ENCODE data around the gene MSRB1. TPM values are rescaled to one million over a fixed set of nuclear protein-coding genes. Genes with fewer than 3 reads are reported as not detected.
A peak's percentile ranks its signal among the peaks of the same experiment; 100 is the strongest.

The MSRB1 gene
- total and polyA plus RNA-seq, 2 donors (not counting 3 experiments of a cell fraction or from before 2014, with no cell fraction given): 25.0 to 42.1 TPM

DNA sequence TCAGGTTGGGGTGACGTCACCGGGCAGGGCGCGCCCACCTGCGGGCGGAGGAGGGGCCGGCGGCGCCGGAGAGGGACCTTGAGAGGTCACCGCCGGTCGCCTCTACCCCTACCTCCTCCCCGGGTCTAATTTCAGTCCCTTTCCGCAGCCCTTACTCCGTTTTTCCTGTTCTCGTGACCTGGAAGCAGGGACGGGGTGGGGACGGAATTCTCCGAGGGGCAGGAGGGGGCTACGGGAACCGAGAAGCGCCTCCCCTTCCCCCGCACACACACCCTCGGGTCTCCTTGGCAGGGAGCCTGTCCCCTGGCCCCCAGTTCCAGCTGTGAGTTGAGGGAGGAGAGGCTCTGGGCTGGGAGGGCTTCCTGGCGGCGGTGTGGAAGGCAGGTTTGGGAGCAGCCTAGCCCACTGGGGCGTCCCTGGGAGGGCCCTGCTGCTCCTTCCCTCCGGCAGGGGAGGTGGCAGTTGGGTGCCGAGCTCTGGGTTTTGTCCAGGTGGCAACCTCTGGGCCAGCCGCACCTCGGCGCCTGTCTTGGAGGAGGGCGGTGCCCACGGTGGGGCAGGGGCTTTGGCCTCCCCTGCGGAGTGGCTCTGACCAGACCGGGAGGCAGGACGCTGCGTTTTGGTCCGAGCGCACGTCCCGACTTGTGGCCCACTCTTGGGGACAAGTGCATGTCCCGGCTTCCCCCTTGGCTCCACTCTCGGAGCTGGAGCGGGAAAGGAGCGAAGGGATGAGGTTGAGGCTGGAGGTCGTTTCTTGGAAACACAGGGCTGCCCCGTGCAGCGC is 47.5 kb upstream of the MSRB1 start:
- Histone ChIP-seq H3K4me3 (replicated peaks in 1 of 3; ENCODE audit: insufficient read depth in 1 of 3, low read depth in 1 of 3, low read length in 3 of 3) (no peak overlapping the region), H3K4me1 (ENCODE audit: control insufficient read depth, extremely low read depth, insufficient read depth, low read length) (peaks cover 7% of the 10 kb centered on the region), H3K9me3 (replicated peaks; ENCODE audit: control insufficient read depth, insufficient read depth, low read length) (no peaks in the 10 kb centered on the region), H3K9me1 (replicated peaks; ENCODE audit: control insufficient read depth, extremely low read depth, insufficient read depth, low read length) (no peaks in the 10 kb centered on the region), H3K36me3 (ENCODE audit: control insufficient read depth in 2 of 2, extremely low read depth in 1 of 2, insufficient read depth in 2 of 2, low read length in 2 of 2) (peaks cover 0 to 7% of the 10 kb centered on the region in 2 experiments), H4K20me1 (replicated peaks; ENCODE audit: control insufficient read depth, extremely low read depth, insufficient read depth, low read length) (no peaks in the 10 kb centered on the region), H3K27me3 (ENCODE audit: control insufficient read depth in 2 of 2, insufficient read depth in 2 of 2, low read length in 2 of 2) (peaks cover 23 to 24% of the 10 kb centered on the region in 2 experiments), H3K9ac (replicated peaks; ENCODE audit: extremely low read depth, insufficient read depth, low read length) (no peak overlapping the region), H3K79me2 (ENCODE audit: control insufficient read depth, insufficient read depth, low read length) (no peaks in the 10 kb centered on the region), H2AFZ (ENCODE audit: low read depth, low read length) (no peak overlapping the region), H3K4me2 (ENCODE audit: insufficient read depth, low read length) (no peak overlapping the region), H3K27ac (ENCODE audit: insufficient read depth, low read depth, low read length) (no peak overlapping the region)
- BruUV-seq (replicated peaks): no TSS peak
- TF ChIP-seq POLR2AphosphoS5 (IDR thresholded peaks at IDR 0.05; ENCODE audit: insufficient read depth, low read depth, low read length): no peak
- TF ChIP-seq EZH2 (IDR thresholded peaks at IDR 0.05; ENCODE audit: borderline replicate concordance, low read depth, low read length, severe bottlenecking): peak; percentile 87
- FAIRE-seq (no peak), DNase-seq (ENCODE audit: low read depth, low spot score) (no peak)
- POLR2A ChIA-PET: no interaction called here
- intact Hi-C loops (cut with micrococcal nuclease) (no loop called here), dilution Hi-C loops (cut with MboI; ENCODE audit: extremely low pct_ligation_motif_present, low sequenced_read_pairs) (no loop called here)
- CTCF ChIA-PET: interaction anchor here (2.5 to 3.9 kb wide), 2 partner anchors 12 to 150 kb away, joined by 9 to 23 read pairs; no protein-coding TSS in a partner anchor

DNA sequence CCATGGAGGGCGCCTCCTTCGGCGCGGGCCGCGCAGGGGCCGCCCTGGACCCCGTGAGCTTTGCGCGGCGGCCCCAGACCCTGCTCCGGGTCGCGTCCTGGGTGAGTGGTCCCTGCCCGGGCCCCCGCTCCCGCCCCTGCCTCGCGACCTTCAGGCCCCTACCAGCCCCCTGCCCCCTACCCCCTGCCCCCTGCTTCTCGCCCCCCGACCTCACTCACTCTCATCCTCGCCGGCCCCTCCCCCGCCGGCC is 47.0 kb upstream of the MSRB1 start:
- dilution Hi-C loops (cut with MboI; ENCODE audit: extremely low pct_ligation_motif_present, low sequenced_read_pairs): no loop called here
- no peak for FAIRE-seq
- POLR2A ChIA-PET: no interaction called here

More for the DNA sequence above, 47.0 kb upstream of the MSRB1 start:
- H2AFZ ChIP-seq (ENCODE audit: low read depth, low read length): no peak overlapping the region
- no peaks in the 10 kb centered on the region for H4K20me1 ChIP-seq (replicated peaks; ENCODE audit: control insufficient read depth, extremely low read depth, insufficient read depth, low read length)
- TF ChIP-seq, protein P1, sequence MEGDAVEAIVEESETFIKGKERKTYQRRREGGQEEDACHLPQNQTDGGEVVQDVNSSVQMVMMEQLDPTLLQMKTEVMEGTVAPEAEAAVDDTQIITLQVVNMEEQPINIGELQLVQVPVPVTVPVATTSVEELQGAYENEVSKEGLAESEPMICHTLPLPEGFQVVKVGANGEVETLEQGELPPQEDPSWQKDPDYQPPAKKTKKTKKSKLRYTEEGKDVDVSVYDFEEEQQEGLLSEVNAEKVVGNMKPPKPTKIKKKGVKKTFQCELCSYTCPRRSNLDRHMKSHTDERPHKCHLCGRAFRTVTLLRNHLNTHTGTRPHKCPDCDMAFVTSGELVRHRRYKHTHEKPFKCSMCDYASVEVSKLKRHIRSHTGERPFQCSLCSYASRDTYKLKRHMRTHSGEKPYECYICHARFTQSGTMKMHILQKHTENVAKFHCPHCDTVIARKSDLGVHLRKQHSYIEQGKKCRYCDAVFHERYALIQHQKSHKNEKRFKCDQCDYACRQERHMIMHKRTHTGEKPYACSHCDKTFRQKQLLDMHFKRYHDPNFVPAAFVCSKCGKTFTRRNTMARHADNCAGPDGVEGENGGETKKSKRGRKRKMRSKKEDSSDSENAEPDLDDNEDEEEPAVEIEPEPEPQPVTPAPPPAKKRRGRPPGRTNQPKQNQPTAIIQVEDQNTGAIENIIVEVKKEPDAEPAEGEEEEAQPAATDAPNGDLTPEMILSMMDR (IDR thresholded peaks at IDR 0.05; ENCODE audit: extremely low read depth in 1 of 2, insufficient read depth in 1 of 2, low read depth in 1 of 2, low read length in 2 of 2): no peak
- TF ChIP-seq EZH2 (IDR thresholded peaks at IDR 0.05; ENCODE audit: borderline replicate concordance, low read depth, low read length, severe bottlenecking) (no peak), MYC (IDR thresholded peaks at IDR 0.05; ENCODE audit: low read depth, low read length) (no peak), FOS (IDR thresholded peaks at IDR 0.05; ENCODE audit: borderline replicate concordance, insufficient read depth, low read length) (no peak), GATA2 (IDR thresholded peaks at IDR 0.05; ENCODE audit: insufficient read depth, insufficient read length, low read depth, low read length) (no peak), POLR2A (IDR thresholded peaks at IDR 0.05; ENCODE audit: low read depth, low read length) (no peak), JUN (IDR thresholded peaks at IDR 0.05; ENCODE audit: borderline replicate concordance, insufficient read depth, insufficient read length, low read depth) (no peak), POLR2AphosphoS5 (IDR thresholded peaks at IDR 0.05; ENCODE audit: insufficient read depth, low read depth, low read length) (no peak)
- TF ChIP-seq, protein P2, sequence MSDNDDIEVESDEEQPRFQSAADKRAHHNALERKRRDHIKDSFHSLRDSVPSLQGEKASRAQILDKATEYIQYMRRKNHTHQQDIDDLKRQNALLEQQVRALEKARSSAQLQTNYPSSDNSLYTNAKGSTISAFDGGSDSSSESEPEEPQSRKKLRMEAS (IDR thresholded peaks at IDR 0.05; ENCODE audit: insufficient read depth, insufficient read length): no peak
- H3K36me3 ChIP-seq (ENCODE audit: control insufficient read depth in 2 of 2, extremely low read depth in 1 of 2, insufficient read depth in 2 of 2, low read length in 2 of 2): peaks cover 0 to 7% of the 10 kb centered on the region in 2 experiments
- DNase-seq (ENCODE audit: low read depth, low spot score): no peak
- BruUV-seq (replicated peaks): no TSS peak
- H3K79me2 ChIP-seq (ENCODE audit: control insufficient read depth, insufficient read depth, low read length): peaks cover 3% of the 10 kb centered on the region
- H3K27ac ChIP-seq (ENCODE audit: insufficient read depth, low read depth, low read length): no peak overlapping the region
- CTCF ChIA-PET: no interaction called here
- H3K27me3 ChIP-seq (ENCODE audit: control insufficient read depth in 2 of 2, insufficient read depth in 2 of 2, low read length in 2 of 2): peaks cover 23 to 24% of the 10 kb centered on the region in 2 experiments
- no peak overlapping the region for H3K9ac ChIP-seq (replicated peaks; ENCODE audit: extremely low read depth, insufficient read depth, low read length)
- H3K9me3 ChIP-seq (replicated peaks; ENCODE audit: control insufficient read depth, insufficient read depth, low read length): no peaks in the 10 kb centered on the region
- H3K4me1 ChIP-seq (ENCODE audit: control insufficient read depth, extremely low read depth, insufficient read depth, low read length): peaks cover 11% of the 10 kb centered on the region
- no peak overlapping the region for H3K4me2 ChIP-seq (ENCODE audit: insufficient read depth, low read length)
- no peaks in the 10 kb centered on the region for H3K9me1 ChIP-seq (replicated peaks; ENCODE audit: control insufficient read depth, extremely low read depth, insufficient read depth, low read length)
- H3K4me3 ChIP-seq (replicated peaks in 1 of 3; ENCODE audit: insufficient read depth in 1 of 3, low read depth in 1 of 3, low read length in 3 of 3): no peak overlapping the region
- intact Hi-C loops (cut with micrococcal nuclease): no loop called here

Measured in endothelial cell of umbilical vein (primary cell).